ENCODE results near the gene EPB41L2.
"Not testable (repeated sequence)": the region's sequence is repeated elsewhere in the genome, so short reads cannot be mapped to it uniquely, and the experiment has no call there.

EPB41L2 gene

DNA sequence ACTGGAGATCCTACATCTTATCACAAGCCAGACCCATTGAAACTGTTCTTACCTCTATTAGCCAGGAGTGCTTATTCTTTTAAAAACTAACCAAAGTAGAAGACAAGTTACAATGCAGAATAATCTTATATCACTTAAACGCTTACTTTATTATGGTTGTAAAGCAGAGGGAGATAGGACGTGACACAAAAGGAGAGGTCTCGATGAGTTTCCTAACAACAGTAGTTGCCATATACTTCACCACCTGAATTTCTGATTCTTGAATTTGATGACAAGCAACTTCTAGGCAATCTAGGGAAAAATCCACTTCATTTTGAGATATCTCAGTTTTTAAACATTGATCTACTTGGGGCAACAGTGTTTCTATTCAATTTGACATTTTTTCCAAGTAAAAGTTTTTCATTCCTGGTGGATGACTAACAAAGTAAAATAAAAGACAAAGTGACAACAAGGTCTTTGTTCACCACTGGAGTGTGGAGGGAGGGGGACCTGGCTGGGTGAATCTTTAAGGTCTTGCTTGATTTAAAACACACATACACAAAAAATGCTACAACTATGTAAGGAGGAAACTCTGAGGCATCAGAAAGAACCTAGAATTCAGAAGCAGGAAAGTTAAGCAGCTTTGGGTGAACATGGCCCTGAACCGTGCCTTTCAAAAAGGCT, 125.0 kb downstream of the EPB41L2 start:
- DNase-seq: no peak

DNA sequence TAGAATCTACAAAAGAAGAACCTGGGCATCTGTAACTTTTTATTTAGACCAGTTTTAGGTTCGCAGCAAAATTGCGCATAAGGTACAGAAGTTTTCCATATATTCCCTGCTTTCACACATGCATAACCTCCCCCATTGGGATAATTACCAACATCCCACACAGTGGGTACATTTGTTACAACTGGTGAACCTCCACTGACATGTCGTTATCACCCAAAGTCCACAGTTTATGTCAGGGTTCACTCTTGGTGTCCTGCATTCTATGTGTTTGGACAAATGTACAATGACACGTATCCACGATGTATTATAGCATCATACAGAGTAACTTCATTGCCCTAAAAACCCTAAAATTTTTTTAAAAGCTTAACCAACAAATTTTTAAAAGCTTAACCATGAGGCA, 126.1 kb downstream of the EPB41L2 start:
- no peak for DNase-seq

DNA sequence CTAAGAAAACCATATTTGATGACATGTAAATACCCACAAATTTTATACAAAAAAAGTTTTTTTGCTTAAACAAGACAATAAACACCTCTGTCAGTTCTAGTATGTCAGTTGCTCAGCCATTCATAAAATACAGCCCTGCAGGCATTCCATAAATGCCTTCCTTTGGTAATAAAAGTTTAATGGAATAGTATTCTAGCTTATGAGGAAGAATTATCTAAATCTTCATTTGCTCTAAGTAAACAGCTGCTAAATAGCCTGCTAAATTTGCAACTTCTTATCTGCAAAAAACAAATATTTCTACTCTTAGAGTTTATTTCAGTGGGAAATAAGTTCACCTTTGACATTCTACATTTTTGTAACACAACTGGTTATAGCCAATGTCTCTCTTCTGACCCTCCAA, 127.1 kb downstream of the EPB41L2 start:
- DNase-seq: no peak

DNA sequence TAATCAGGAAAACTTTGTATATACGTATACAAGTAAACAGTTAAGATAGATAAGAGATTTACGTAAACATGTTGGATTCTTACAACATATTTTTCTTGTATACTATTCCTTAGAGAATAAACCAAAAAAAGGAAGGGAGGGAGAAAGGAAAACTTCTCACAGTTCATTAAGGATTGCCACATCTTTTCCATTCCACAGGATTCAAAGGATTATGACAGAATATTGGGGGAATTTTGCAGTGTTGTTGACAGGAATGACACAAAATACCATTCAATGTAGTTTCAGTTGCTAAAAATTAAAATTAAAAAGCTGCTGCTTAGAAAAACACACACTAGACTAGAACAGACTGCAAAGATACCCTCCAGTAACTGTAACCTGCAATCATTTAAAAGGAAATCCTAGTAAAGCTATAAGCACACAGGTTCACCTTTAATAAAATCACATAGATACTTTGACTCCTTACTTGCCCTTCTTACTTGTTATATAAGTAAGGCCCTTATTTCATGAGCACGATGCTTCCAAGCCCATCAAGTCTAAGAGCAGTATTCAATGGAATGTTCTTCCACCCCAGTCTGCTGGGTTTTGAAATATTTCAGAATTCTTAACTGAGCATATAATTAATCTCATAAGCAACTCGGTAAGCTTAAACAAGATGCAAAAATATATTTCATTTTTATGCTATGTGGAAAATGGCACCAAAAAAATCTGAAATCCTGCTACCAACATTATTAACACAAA, 128.0 kb downstream of the EPB41L2 start:
- no peak for DNase-seq

DNA sequence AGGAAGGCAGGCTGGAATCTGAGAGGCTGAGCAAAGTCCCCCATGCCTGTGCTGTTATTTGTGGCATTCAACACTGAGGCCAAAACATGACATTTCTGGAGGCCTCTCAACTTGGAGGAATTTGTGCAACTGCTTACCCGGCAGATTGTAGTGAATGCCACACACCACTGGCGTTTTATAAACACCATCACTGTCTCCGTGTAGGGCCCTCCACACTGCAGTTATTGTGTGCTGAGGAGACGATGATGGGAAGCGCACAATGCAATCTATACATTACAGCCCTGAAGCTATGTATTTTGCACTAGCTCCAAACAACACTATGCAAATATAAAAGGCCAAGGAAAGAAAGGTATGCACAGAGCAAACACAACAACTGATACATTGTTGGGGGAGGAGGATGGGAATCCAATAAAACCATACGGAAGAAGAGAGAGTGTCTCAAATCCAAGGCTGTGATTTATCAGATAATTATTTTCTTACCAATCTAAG, 129.3 kb downstream of the EPB41L2 start:
- DNase-seq: no peak

DNA sequence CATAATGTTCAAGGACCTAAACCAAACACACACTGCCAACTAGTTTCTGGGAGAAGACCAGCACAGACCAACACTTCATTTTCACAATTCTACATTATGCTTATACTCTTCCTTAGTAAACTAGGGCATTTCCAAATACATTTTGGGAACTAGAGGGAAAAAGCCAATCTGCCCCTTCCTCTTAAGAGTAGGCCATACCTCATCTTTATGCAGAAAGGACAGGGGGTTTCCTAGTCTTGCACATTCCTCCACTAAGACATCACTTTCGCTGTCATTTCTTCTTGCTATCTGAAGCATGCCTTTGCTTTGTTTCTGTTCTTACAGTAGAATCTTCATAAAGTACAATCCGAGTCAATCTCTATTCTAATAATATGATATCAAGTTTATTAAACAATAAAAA, 130.1 kb downstream of the EPB41L2 start:
- DNase-seq: no peak

DNA sequence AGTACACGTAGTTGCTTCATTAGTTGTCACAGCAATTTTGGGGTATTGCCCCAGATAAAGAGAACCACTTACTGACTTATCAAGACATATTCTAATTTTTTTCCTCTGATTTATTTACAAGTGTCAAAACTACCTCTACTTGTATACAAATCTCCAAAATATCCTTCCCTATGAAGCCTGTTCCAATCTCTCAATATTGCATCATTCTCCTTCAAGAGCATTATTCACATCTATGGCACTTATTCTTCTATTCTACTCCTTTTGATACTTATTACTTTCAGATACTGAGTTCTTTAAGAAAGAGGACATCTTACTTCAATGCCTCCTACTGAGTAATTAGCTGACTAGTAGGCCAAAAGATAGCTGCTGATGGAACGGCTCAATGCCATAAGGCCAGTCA, 130.6 kb downstream of the EPB41L2 start:
- DNase-seq: no peak

DNA sequence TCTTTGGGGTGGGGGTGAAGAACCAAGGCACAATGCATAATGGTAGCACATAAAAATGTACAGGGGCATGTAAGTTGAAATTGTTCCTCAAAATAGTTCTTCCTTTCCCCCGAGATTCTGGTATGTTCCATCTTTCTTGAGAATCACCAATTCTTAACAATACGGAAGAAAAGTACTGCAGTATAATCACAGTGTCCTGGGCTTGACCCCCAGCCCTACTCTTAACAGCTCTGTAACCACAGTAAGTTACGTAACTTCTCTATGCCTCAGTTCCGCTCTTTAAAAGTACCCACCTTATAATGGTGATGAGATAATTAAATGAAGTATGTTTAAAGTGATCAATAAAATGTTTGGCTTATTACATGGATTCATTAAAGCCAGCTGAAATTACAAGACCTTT, 131.4 kb downstream of the EPB41L2 start:
- DNase-seq: no peak

DNA sequence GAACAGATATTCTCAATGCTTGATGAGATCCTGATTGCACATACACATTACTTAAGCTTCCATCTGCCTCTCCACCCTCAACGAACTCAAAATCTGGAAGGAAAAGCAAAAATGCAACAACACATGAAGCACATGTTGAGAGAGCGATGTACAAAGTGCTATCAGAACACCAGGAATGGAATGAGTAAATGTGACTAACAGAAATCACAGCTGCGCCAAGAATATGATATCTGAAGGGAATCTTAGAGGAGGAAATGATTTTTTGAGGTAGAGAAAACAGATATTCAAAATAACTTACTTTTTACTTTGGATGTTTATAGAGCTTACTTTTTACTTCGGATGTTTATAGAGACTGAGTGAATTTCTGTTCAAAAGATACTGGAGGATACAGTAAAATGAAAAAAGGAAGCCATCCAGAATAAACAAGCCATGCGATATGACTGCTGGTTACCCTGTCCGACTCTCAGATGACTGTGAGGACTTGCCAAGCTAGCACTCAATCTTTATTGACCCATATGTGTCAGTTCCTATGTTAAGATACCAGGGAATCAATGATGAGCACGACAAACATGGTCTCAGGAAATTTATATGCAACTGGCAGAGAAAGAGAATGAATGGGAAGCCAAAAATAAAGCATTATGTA, 133.9 kb downstream of the EPB41L2 start:
- no peak for DNase-seq

DNA sequence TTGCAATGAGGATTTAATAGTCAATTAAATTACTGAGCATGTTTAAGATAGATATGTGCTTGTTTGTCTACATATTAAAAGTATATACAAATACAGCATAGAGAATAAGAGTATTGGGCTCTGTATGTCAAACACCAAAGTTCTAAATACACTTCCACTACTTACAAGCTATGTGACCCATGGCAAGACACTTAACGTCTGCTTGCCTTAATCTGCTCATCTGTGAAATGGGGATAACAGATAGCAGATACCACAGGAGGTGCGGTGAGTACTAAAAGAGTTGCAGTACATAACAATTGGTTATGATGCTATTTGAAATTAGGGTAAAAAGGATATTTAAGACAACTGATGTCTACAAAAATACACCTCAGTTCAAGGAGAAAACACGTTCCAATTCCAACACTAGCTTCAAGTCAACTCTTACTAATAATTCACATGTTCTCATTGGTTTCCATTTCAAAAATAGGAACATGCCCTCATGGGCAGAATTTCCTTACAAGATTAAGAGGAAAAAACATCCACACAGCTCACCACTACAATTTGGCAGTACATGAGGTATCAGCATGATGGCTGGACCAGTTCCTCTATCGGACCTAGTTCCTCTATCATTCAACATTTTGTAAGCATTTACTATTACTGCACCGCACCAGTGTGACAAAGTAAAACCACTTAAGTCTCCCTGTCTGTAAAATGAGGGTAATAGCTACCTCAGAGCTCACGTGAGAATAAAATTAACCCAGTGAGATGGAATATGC, 134.7 kb downstream of the EPB41L2 start:
- DNase-seq: no peak

DNA sequence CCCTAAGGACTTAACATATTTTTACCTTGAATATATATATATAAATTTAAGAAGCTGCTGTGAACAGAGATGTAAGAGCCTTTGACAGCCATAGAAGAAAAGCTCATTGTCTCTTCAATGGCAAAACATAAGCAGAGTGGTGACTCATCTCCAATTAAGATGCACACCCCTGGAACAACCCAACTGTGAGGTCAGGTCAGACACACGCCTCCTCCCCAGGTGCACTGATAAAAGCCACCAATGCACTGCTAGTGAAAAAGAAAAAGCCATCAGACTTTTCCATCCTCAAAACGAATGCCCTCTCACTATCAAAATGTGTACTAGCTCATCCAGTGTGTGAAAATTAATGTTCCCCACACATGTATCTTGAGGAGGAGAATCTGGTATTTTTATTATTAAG, 135.7 kb downstream of the EPB41L2 start:
- DNase-seq: no peak

DNA sequence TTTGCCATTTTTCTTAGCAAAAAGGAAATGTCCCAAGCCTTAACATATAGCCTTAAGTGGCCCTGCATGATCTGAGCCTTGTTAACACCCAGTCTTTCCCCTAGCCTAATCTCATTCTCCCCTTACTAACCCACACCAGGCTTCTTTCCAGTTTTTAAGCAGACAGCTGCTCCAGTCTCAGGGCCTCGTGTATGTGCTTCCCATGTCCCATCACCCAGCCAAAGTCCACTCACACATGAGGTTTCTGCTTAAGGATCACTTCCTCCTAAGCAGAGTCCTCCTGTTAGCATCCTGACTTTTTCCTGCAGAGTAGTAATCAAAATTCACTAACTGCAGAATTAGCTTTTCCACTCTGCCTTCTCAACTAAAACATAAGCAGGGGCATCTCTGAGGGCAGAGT, 139.7 kb downstream of the EPB41L2 start:
- DNase-seq: no peak

DNA sequence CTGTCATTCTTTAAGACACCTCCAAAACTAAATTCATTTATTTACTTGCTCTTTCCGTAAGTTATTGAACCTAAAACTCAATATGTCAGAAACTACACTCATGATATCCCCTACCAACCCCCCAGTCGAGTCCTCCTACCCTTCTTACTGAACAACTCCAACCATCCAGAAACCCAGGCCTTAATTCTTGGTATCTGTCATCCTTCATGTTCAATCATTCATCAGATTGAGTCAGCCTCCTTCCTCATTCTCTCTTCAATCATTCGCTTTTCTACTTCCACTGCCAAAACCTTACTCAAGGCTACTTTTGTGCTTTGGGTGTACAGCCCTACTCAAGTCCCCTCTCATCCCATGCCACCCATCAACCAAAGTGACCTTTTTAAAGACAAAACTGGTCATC, 140.1 kb downstream of the EPB41L2 start:
- DNase-seq: no peak

DNA sequence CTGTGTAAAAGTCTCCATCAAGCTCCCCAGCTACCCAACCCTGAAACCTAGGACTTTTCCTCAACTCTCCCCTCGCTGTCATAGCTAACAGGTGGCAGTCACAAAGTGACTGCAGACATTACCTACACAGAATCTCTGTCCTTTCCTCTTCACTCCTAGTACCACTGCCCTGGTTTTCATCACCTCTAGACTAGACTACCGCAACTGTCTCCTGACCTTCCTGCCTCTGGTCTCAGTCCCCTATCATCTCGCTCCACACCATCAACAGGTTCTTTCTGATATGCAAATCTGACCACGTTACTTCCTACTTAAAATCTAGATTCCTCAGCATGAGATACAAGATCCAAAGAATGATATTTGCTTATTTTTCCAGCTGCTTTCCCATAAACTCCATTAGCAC, 142.1 kb downstream of the EPB41L2 start:
- DNase-seq: no peak

DNA sequence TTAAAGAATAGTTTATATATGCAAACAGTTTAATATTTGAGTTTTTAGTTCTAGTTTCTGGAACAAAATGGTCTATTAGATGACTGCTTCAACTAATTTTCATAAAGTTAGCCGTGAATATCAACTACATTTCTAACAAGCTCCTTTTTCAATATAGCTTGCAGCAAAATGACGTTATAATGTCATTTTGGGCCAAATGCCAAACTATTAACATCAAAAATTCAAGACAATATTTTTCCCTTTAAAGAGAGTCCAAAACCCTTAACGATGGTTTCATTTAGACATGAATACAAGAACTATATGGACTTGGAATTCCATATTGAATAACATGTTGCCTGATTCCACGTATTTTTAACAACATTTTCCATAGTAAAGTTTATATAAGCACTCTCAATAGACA, 144.9 kb downstream of the EPB41L2 start:
- no peak for DNase-seq

DNA sequence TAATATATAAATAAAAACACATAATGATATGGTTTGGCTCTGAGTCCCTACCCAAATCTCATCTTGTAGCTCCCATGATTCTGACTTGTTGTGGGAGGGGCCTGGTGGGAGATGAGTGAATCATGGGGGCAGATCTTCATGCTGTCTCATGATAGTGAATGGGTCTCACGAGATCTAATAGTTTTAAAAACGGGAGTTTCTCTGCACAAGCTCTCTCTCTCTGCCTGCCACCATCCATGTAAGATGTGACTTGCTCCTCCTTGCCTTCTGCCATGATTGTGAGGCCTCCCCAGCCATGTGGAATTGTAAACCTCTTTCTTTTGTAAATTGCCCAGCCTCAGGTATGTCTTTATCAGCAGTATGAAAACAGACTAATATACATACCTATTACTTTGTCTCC, 147.4 kb downstream of the EPB41L2 start:
- DNase-seq: not testable (repeated sequence)

DNA sequence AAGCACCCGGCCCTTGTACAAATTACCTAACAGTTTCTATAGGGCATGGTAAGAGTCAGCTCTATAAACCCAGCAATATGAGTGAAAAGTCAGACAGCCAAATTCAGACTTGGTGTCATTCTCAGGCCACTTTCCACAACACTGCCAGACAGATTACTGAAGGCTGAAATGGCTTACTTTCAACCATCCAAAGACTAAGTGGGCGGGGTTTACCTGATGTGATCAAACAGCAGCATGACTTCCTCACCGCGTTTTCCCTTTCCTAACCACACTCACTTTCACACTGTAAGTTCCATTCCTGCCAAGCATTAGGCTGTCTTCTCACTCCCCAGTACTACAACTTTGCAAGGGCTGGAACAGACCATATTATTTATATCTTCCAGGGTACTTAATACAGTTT, 149.9 kb downstream of the EPB41L2 start:
- no peak for DNase-seq

DNA sequence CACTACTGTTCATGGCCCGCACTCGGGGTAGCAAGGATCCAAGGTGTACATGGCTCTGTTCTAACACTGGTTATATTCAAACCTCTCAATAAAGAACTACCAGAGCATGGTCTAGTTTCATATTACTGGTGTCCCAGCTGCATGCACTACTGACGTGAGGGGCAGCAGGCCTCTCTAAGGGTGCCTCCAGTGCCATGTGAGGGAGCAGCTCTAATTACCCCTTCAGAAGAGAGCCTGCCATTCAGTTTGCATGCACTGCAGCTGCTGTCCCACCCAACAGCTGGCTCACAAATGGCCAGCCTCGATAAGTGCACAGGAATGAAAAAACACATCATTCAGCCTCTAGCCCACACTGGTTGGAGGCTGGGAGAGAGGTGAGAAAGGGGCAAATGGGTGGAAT, 150.6 kb downstream of the EPB41L2 start:
- DNase-seq: no peak

DNA sequence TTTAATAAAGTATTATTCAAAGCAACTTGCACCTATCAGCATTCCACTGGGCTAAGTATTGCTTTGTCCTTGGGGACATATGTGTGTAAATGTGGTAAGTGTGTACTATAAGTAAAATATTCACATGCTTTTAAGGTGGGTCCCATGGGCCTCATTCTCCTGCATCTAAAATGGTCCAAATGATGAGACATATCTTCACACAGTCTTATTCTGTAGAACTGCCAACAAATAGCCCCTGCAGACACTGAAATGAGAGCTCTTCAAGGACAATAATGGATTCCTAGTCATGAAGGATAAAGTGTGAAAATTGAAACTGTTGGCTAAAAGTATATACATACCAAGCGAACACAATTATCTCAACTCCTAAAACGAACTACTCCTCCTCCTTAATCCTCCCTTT, 154.1 kb downstream of the EPB41L2 start:
- DNase-seq: no peak

DNA sequence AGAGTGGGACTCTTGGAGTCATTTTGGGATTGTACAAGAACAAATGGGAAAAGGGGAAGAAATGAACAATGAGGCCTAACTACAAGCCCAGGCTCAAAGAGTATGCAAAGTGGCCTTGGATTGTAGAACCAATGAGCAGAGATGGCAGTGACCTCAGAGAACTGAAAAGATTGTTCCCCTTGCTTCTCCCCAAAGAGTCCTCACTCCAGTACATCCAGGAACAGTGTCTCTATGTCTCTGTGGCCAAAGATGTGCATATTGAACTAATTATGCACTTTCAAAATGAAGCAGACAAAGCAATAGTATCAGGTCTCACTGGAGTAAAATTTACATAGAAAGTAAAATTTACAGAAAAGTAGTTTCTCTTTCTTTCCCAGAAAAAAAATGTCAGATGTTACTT, 154.9 kb downstream of the EPB41L2 start:
- DNase-seq: no peak

DNA sequence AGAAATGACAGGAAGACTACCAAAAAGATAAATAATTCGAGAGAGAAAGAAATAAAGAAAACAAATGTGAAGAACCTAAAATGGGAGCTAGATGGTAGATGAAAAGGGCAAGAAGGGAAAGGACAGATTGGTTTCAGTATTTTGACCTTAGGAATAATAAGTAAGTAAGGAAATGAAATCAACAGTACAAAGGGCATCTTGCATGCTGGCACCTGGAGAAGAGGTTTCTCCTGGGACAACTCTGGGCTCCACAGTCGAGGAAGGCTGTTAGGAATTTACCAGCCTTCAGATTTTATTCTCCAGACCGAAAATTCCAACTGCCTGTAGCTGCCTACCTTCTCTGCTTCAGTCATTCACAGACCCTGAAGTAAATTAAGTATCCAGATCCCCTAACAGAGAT, 155.4 kb downstream of the EPB41L2 start:
- DNase-seq: no peak

DNA sequence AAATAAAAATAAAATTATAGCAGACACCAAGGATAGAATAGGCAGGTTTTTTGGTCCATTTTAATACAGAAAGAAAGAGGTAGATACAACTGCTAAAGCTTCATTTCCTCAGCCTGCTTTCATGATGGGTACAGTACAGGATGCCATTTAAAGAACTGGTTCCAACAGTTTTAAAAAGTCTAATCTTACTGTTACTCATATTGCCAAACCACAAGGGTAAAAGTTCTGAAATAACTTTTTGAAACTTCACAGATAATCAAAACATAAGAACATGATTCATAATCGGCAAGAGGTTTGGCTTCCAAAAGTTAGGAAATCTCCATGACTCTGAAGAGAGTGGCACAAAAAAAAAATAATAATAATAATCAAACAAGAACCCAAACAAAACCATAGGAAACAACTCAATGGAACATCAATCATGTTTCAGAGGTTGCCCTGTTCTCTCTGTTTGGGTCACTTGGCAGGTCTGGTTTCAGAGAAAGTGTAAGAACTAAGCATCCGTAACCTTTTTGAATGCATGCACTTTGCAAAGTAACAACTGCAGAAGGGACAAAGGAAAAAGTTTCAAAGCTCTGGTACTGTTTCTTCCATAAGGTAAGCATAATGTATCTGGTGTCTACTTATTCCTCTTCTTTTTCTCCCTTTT, 156.2 kb downstream of the EPB41L2 start:
- DNase-seq: no peak

DNA sequence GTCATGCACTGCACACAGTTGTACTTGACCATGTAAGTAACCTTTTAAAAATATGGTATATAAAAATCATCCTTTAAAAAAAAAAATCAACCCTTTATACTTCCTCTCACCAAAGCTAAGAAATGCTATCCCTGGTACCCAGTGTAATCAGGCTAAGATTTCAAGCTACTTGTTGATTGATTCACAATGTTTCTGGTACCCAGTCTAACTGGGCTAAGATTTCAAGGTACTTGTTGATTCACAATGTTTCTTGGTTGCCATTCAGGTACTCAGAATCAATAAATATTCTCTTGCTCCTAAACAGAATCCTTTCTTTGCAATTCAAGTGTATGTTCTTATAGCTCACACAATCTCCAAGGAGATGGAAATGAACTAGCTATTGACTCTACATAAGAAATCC, 159.4 kb downstream of the EPB41L2 start:
- DNase-seq: no peak

Data from DMS79 treated with DMSO at 0.1 percent for 48 hours (cell line).